Suprapubic skin (tissue), 4 donors: ENCODE measurements around the gene LINC00632. TPM values are rescaled to one million over a fixed set of nuclear protein-coding genes. Genes with fewer than 3 reads are reported as not detected.
A peak's percentile ranks its signal among the peaks of the same experiment; 100 is the strongest.
"Not testable (repeated sequence)": the region's sequence is repeated elsewhere in the genome, so short reads cannot be mapped to it uniquely, and the experiment has no call there.

Experiments
- DNase-seq, 2 donors: peaks; one replicate each; pipeline ENCODE4 v3.0.0-alpha.2; 2019; ENCODE audit warnings: low spot score in 2 of 2
- H3K27ac ChIP-seq: fragments of 200-600 bp; sonication (generic); one replicate; pipeline ENCODE4 v1.5.1; 2019
- H3K27me3 ChIP-seq: fragments of 200-600 bp; sonication (generic); one replicate; pipeline ENCODE4 v1.5.1; 2019
- H3K36me3 ChIP-seq: fragments of 200-600 bp; sonication (generic); one replicate; pipeline ENCODE4 v1.5.1; 2019
- H3K4me1 ChIP-seq: fragments of 200-600 bp; sonication (generic); one replicate; pipeline ENCODE4 v1.5.1; 2019
- H3K4me3 ChIP-seq: fragments of 200-600 bp; sonication (generic); one replicate; pipeline ENCODE4 v1.5.1; 2019; ENCODE audit warnings: mild to moderate bottlenecking
- H3K9me3 ChIP-seq: fragments of 200-600 bp; sonication (generic); one replicate; pipeline ENCODE4 v1.5.1; 2019
- CTCF ChIP-seq, 2 donors: fragments of 200-600 bp in 1 of 2; fragments of 450-650 bp in 1 of 2; sonication (generic) in 1 of 2; IDR thresholded peaks; one replicate each; pipeline ENCODE4 v1.5.1; 2016 to 2019; ENCODE audit warnings: antibody characterized with exemption in 2 of 2, mild to moderate bottlenecking in 1 of 2, moderate library complexity in 1 of 2
- EP300 ChIP-seq: sonication (generic); formaldehyde crosslinking; IDR thresholded peaks from one replicate; pipeline ENCODE4 v1.6.1; 2017; ENCODE audit warnings: antibody characterized with exemption
- POLR2A ChIP-seq, 2 donors: fragments of 450-650 bp; IDR thresholded peaks; one replicate each; pipeline ENCODE4 v1.6.1; 2017; ENCODE audit warnings: antibody characterized with exemption in 2 of 2, mild to moderate bottlenecking in 2 of 2, moderate library complexity in 2 of 2
- POLR2AphosphoS5 ChIP-seq, 3 donors: sonication (generic); formaldehyde crosslinking; IDR thresholded peaks; one replicate each; pipeline ENCODE4 v1.6.1; 2017; ENCODE audit warnings: antibody characterized with exemption in 3 of 3
- WGBS: methylation state at CpG from one replicate; pipeline ENCODE4 v1.1.5; 2018; 5-methylcytosine and 5-hydroxymethylcytosine counted together
- total RNA-seq, 4 donors: library from RNA; depleted of rRNA; stranded (reverse); fragments of >200 nt; gene quantifications; one replicate each; pipeline ENCODE4 v1.1.0, GENCODE V29; 2016

The LINC00632 gene
- 100 to 1,000 TPM in 2 of 4 donors, 10 to 100 TPM in 2; 95.8 to 250 (median 154) TPM for total RNA-seq

GRCh38 chrX:140709421-140709846 lies at the start of gene LINC00632:
Gene LINC00632 (plus strand): TSS chrX:140709759.
- H3K27me3 ChIP-seq, result no peaks in the 10 kb centered on the region
- no peaks in the 10 kb centered on the region for H3K4me1 ChIP-seq
- no peak within 1 kb of the TSS for H3K27ac ChIP-seq
- no peak for DNase-seq
- TF ChIP-seq POLR2AphosphoS5 (IDR thresholded peaks at IDR 0.05) (no peak), EP300 (no peak), POLR2A (IDR thresholded peaks at IDR 0.05) (no peak), CTCF (IDR thresholded peaks at IDR 0.05) (no peak)
- no peaks in the 10 kb centered on the region for H3K36me3 ChIP-seq
- H3K4me3 ChIP-seq, result no peak within 1 kb of the TSS
- no peaks in the 10 kb centered on the region for H3K9me3 ChIP-seq
- 65% methylated on average over 3 of the region's 3 CpGs for WGBS

- DNase-seq, result no peak
- TF ChIP-seq POLR2A (IDR thresholded peaks at IDR 0.05) (no peak), POLR2AphosphoS5 (IDR thresholded peaks at IDR 0.05) (no peak), EP300 (no peak), CTCF (IDR thresholded peaks at IDR 0.05) (no peak)
- H3K36me3 ChIP-seq, result no peaks in the 10 kb centered on the region
- H3K4me1 ChIP-seq, result no peaks in the 10 kb centered on the region
- no peaks in the 10 kb centered on the region for H3K9me3 ChIP-seq
- H3K27ac ChIP-seq, result no peak overlapping the region
- no peaks in the 10 kb centered on the region for H3K27me3 ChIP-seq
- no peak overlapping the region for H3K4me3 ChIP-seq
- 57% methylated on average over 4 of the region's 4 CpGs for WGBS
Measured at GRCh38 chrX:140661643-140662042, 47.9 kb upstream of the LINC00632 start.

GRCh38 chrX:140664939-140665338 lies 44.6 kb upstream of the LINC00632 start:
- Histone ChIP-seq H3K4me3 (no peak overlapping the region), H3K27ac (no peak overlapping the region), H3K36me3 (no peaks in the 10 kb centered on the region), H3K9me3 (no peaks in the 10 kb centered on the region), H3K4me1 (no peaks in the 10 kb centered on the region), H3K27me3 (no peaks in the 10 kb centered on the region)
- DNase-seq, result no peak
- 39% methylated on average over 3 of the region's 3 CpGs for WGBS
- peak in 1 of 2 donors; percentile 5 for TF ChIP-seq CTCF (IDR thresholded peaks at IDR 0.05)
- TF ChIP-seq POLR2A (IDR thresholded peaks at IDR 0.05), result no peak

GRCh38 chrX:140672840-140673731 lies 36.5 kb upstream of the LINC00632 start:
- WGBS, result 68% methylated on average over 10 of the region's 10 CpGs
- no peaks in the 10 kb centered on the region for H3K27me3 ChIP-seq
- no peak for DNase-seq
- H3K4me3 ChIP-seq, result no peak overlapping the region
- no peaks in the 10 kb centered on the region for H3K9me3 ChIP-seq
- H3K4me1 ChIP-seq, result no peaks in the 10 kb centered on the region
- no peak for TF ChIP-seq CTCF (IDR thresholded peaks at IDR 0.05)
- TF ChIP-seq POLR2A (IDR thresholded peaks at IDR 0.05), result no peak
- no peak for TF ChIP-seq EP300
- TF ChIP-seq POLR2AphosphoS5 (IDR thresholded peaks at IDR 0.05), result no peak
- no peaks in the 10 kb centered on the region for H3K36me3 ChIP-seq
- H3K27ac ChIP-seq, result no peak overlapping the region

- 74% methylated on average over 5 of the region's 5 CpGs for WGBS
- no peak overlapping the region for H3K27ac ChIP-seq
- no peaks in the 10 kb centered on the region for H3K36me3 ChIP-seq
- TF ChIP-seq POLR2A (IDR thresholded peaks at IDR 0.05) (no peak), POLR2AphosphoS5 (IDR thresholded peaks at IDR 0.05) (no peak), EP300 (no peak), CTCF (IDR thresholded peaks at IDR 0.05) (no peak)
- H3K4me3 ChIP-seq, result no peak overlapping the region
- no peaks in the 10 kb centered on the region for H3K9me3 ChIP-seq
- no peaks in the 10 kb centered on the region for H3K27me3 ChIP-seq
- DNase-seq, result no peak
- H3K4me1 ChIP-seq, result no peaks in the 10 kb centered on the region
Measured at GRCh38 chrX:140687706-140688105, 21.9 kb upstream of the LINC00632 start.

- not testable (repeated sequence) for H3K36me3 ChIP-seq, H3K27ac ChIP-seq, H3K4me1 ChIP-seq, DNase-seq, H3K27me3 ChIP-seq, H3K9me3 ChIP-seq, H3K4me3 ChIP-seq
- WGBS, result 66% methylated on average over 4 of the region's 4 CpGs
Measured at GRCh38 chrX:140691596-140691995, 18.0 kb upstream of the LINC00632 start.
